Breast epithelium (tissue), 4 donors: ENCODE results near the gene RERE. TPM values are rescaled to one million over a fixed set of nuclear protein-coding genes. Genes with fewer than 3 reads are reported as not detected.

ENCODE experiments used
- DNase-seq, 2 donors: peaks; one replicate each; pipeline ENCODE4 v3.0.0-alpha.2; 2019; ENCODE audit warnings: low spot score in 2 of 2
- H3K27ac ChIP-seq, 2 donors: fragments of 200-600 bp; sonication (generic) in 1 of 2; one replicate each; pipeline ENCODE4 v1.5.1; 2016 to 2019; ENCODE audit warnings: mild to moderate bottlenecking in 1 of 2
- H3K27me3 ChIP-seq, 2 donors: fragments of 200-600 bp; sonication (generic) in 1 of 2; one replicate each; pipeline versions ENCODE4 v1.5.1 to v1.6.0; 2017 to 2019; ENCODE audit warnings: control low read depth in 1 of 2, mild to moderate bottlenecking in 1 of 2
- H3K36me3 ChIP-seq: fragments of 200-600 bp; one replicate; pipeline ENCODE4 v1.5.1; 2019
- H3K4me1 ChIP-seq, 2 donors: fragments of 200-600 bp; sonication (generic); one replicate each; pipeline ENCODE4 v1.5.1; 2016 to 2019; ENCODE audit warnings: control low read depth in 1 of 2
- H3K4me3 ChIP-seq, 3 donors: fragments of 200-600 bp; sonication (generic); 1 replicate in 2 of 3; 2 replicates in 1 of 3; pipeline ENCODE4 v1.5.1; 2016 to 2019; ENCODE audit warnings: mild to moderate bottlenecking in 3 of 3, moderate library complexity in 2 of 3
- H3K9me3 ChIP-seq, 2 donors: fragments of 200-600 bp; sonication (generic) in 1 of 2; one replicate each; pipeline ENCODE4 v1.5.1; 2016 to 2019; ENCODE audit warnings: control low read depth in 1 of 2
- POLR2A ChIP-seq: fragments of 450-650 bp; IDR thresholded peaks from one replicate; pipeline ENCODE4 v1.6.1; 2016; ENCODE audit warnings: antibody characterized with exemption, mild to moderate bottlenecking, moderate library complexity
- POLR2AphosphoS5 ChIP-seq, 3 donors: sonication (generic); formaldehyde crosslinking; IDR thresholded peaks; one replicate each; pipeline ENCODE4 v1.6.1; 2017; ENCODE audit warnings: antibody characterized with exemption in 3 of 3
- intact Hi-C: fragments of 100-400 bp; cut with DNase I; formaldehyde crosslinking; loops from one replicate; pipeline ENCODE4 v1.15.1; 2023; ENCODE audit warnings: low total_unique reads
- total RNA-seq, 3 donors: library from RNA; depleted of rRNA; stranded (reverse); fragments of >200 nt; gene quantifications; one replicate each; pipeline ENCODE4 v1.1.0, GENCODE V29; 2016
- TF ChIP-seq, protein P1 (sequence below), 3 donors: fragments of 450-650 bp; IDR thresholded peaks; one replicate each; pipeline ENCODE4 v1.5.1; 2016 to 2017; ENCODE audit warnings: antibody characterized with exemption in 3 of 3, mild to moderate bottlenecking in 3 of 3, moderate library complexity in 3 of 3

RERE gene
- total RNA-seq, 3 donors from 2014 or later = 65.8 to 166 (median 123) TPM

DNA sequence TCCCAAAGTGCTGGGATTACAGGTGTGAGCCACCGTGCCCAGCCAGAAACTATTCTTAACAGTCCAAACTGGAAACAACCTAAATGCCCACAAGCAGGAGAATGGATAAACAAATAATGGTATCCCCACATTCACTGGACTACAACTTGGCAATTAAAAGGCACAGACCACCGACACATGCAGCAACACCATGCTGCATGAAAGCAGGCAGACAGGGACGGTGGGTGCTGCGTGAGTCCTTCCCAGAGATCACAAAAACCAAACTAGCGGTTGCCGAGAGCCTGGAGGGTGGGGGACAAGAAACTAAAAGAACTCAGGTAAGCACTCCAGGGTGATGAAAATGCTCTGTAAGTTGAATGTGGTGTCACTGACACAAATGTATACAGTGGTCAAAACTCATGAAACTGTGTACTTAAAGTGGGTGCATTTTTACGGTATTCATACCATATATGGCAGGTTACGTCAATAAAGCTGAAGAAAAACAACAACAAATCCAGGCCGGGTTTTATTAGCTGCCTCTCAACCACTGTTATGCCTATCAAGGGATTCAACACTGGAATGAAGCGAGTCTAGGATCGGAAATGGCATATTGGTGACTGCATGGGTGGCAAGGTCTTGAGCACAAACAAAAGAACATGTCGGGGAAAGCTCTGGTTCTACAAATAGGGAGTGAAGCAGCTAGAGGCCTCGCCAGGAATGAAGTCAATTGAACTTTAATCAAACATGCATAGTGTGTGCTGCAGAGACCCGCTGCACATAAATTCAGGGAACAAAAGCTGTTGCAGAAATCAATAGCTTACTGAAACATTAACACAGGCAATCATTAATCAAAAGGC is 447.2 kb downstream of the RERE start:
- intact Hi-C loops = no loop called here

DNA sequence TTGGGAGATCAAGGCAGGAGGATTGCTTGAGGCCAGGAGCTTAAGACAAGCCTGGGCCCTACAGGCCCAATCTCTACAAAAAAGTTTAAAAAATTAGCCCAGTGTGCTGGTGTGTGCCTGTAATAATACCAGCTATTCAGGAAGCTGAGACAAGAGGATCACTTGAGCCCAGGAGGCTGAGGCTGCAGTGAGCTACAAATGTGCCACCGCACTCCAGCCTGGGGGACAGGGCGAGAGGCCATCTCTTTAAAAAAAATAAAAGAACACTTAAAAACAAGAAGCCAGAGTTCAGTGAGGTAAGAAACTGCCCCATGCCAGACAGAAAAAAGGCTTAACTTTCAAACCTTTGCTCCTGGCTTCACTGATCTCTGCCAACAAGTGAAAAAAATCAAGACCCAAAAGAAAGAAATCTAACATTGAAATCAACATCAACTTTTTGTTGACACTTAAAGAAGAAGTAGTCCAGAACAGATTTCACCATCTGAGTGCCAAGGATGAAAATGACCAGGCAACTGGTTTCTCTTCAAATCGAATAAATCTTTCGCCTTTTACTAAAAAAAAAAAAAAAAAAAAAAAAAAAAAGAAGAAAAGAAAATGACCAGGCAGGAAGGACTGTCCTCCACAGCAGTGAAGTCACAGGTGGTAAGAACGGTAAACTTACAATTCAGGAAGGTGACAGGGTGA is 448.3 kb downstream of the RERE start:
- H3K9me3 ChIP-seq = no peaks in the 10 kb centered on the region
- H3K4me3 ChIP-seq = no peak overlapping the region
- TF ChIP-seq POLR2A (no peak), POLR2AphosphoS5 (IDR thresholded peaks at IDR 0.05) (no peak)
- TF ChIP-seq, protein P1, sequence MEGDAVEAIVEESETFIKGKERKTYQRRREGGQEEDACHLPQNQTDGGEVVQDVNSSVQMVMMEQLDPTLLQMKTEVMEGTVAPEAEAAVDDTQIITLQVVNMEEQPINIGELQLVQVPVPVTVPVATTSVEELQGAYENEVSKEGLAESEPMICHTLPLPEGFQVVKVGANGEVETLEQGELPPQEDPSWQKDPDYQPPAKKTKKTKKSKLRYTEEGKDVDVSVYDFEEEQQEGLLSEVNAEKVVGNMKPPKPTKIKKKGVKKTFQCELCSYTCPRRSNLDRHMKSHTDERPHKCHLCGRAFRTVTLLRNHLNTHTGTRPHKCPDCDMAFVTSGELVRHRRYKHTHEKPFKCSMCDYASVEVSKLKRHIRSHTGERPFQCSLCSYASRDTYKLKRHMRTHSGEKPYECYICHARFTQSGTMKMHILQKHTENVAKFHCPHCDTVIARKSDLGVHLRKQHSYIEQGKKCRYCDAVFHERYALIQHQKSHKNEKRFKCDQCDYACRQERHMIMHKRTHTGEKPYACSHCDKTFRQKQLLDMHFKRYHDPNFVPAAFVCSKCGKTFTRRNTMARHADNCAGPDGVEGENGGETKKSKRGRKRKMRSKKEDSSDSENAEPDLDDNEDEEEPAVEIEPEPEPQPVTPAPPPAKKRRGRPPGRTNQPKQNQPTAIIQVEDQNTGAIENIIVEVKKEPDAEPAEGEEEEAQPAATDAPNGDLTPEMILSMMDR (IDR thresholded peaks at IDR 0.05) = no peak
- no peaks in the 10 kb centered on the region for H3K36me3 ChIP-seq
- no peak overlapping the region for H3K27ac ChIP-seq
- intact Hi-C loops = no loop called here
- DNase-seq = no peak
- peaks cover 6 to 35% of the 10 kb centered on the region in 2 donors for H3K4me1 ChIP-seq
- H3K27me3 ChIP-seq = no peaks in the 10 kb centered on the region

More for the DNA sequence above, 447.2 kb downstream of the RERE start:
- Histone ChIP-seq H3K27ac (peak overlapping the region in 1 of 2 donors; percentile 15), H3K36me3 (no peaks in the 10 kb centered on the region), H3K9me3 (no peaks in the 10 kb centered on the region), H3K4me3 (no peak overlapping the region), H3K4me1 (peaks cover 7 to 39% of the 10 kb centered on the region in 2 donors), H3K27me3 (no peaks in the 10 kb centered on the region)
- TF ChIP-seq POLR2A = no peak
- no peak for TF ChIP-seq POLR2AphosphoS5 (IDR thresholded peaks at IDR 0.05)
- TF ChIP-seq, protein P1 (IDR thresholded peaks at IDR 0.05) = no peak
- peak in 1 of 2 donors; percentile 27 for DNase-seq

DNA sequence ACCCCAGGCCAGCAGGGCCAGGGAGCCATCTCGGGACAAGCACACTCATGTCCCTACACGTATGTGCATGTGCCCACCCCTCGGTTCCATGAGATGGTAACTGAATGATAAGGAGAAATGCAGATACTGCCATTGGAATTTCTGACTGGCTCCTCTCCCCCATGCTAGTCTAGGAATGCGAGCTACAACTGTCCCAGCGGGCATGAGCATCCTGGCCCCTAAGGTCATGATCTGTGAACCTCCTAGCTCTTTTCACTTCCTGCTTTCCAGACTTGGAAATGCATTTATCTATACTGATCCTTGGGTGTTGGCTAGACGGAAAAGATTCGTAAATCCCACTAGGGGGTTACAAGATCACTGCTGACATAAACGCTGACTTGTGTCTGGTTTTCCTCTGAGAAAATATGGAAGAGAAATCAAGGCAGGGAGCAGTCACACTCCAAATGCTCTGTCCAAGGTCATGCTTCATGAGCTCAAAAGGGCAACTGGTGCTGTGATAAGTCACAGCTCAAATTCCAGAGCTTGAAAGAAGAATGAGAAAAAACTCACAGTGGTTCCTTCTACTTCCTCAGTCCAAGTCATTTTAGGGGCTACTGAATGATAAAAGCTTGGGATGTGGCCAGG is 449.8 kb downstream of the RERE start:
- Histone ChIP-seq H3K4me1 (peaks cover 2 to 22% of the 10 kb centered on the region in 2 donors), H3K27me3 (no peaks in the 10 kb centered on the region), H3K4me3 (no peak overlapping the region), H3K27ac (peak overlapping the region; percentile 1 to 29), H3K9me3 (no peaks in the 10 kb centered on the region), H3K36me3 (no peaks in the 10 kb centered on the region)
- intact Hi-C loops = no loop called here
- no peak for DNase-seq
- TF ChIP-seq POLR2AphosphoS5 (IDR thresholded peaks at IDR 0.05) (no peak), POLR2A (no peak)

DNA sequence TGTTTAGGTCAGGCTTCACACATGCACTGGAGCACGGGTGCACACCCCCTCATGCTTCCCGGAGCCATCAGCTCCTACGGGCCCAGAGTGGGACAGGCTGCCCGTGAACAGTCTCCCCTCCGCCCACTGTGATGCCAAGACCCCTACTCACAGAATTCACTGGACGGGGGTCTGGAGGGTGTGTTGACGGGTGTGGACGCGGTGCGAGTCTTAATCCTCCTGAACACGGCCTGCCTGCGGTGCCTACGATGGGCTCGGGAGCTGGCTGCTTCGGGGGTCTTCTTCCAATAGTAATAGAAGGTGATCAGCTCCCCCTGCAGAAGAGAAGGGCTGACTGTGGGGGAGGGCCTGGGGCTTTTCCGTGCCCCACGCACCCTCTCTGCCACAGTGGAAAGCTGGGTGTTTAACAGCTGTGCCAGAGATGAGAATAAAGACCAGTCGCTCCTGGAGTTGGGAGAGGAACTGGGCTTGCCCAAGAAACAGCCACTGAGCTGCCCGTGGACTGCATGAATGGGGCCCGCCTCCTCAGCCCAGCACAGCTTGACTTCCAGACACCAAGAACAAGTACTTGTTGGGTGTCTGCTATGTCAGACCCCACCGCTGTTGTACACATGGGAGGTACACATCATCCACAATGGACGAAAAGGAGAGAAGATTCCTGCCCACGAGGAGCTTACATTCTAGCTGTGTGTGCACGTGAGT is 451.6 kb downstream of the RERE start:
- peak in 1 of 2 donors; percentile 43 for DNase-seq
- H3K4me1 ChIP-seq = peaks cover 2 to 5% of the 10 kb centered on the region in 2 donors
- no peak for TF ChIP-seq POLR2A
- TF ChIP-seq, protein P1 (IDR thresholded peaks at IDR 0.05) = no peak
- no peak for TF ChIP-seq POLR2AphosphoS5 (IDR thresholded peaks at IDR 0.05)

More for the DNA sequence above, 451.6 kb downstream of the RERE start:
- Histone ChIP-seq H3K27ac (peak overlapping the region in 1 of 2 donors; percentile 19), H3K36me3 (no peaks in the 10 kb centered on the region), H3K27me3 (no peaks in the 10 kb centered on the region), H3K9me3 (no peaks in the 10 kb centered on the region), H3K4me3 (no peak overlapping the region)
- intact Hi-C loops = no loop called here
